Mucosa of stomach (tissue), 1 donor: ENCODE data around the gene THY1.
"Not testable (repeated sequence)": the region's sequence is repeated elsewhere in the genome, so short reads cannot be mapped to it uniquely, and the experiment has no call there.

Source experiments
- H3K27me3 ChIP-seq: one replicate; pipeline ENCODE4 v1.7.0; 2013; ENCODE audit warnings: mild to moderate bottlenecking, low read length; ENCODE audit not compliant: control insufficient read depth, insufficient read depth
- H3K36me3 ChIP-seq: one replicate; pipeline ENCODE4 v1.7.0; 2013; ENCODE audit warnings: low read length; ENCODE audit not compliant: control insufficient read depth, insufficient read depth
- H3K4me1 ChIP-seq: one replicate; pipeline ENCODE4 v1.7.0; 2013; ENCODE audit warnings: mild to moderate bottlenecking, low read length; ENCODE audit not compliant: control insufficient read depth, insufficient read depth
- H3K4me3 ChIP-seq: one replicate; pipeline ENCODE4 v1.7.0; 2013; ENCODE audit warnings: low read length
- H3K9ac ChIP-seq: one replicate; pipeline ENCODE4 v1.7.0; 2013; ENCODE audit warnings: mild to moderate bottlenecking, low read length, moderate library complexity
- H3K9me3 ChIP-seq: one replicate; pipeline ENCODE4 v1.7.0; 2013; ENCODE audit warnings: mild to moderate bottlenecking, low read length, moderate library complexity; ENCODE audit not compliant: control insufficient read depth
- donor health status: Pancreatic carcinoma.

Gene THY1

GRCh38 chr11:119422809-119423508 is at the start of gene THY1:
THY1 (minus strand) TSS chr11:119423172; CDS start chr11:119420905, 2,267 bp downstream.
- Histone ChIP-seq H3K9ac (no peak within 1 kb of the TSS), H3K27me3 (peaks cover 39% of the 10 kb centered on the region), H3K36me3 (no peaks in the 10 kb centered on the region), H3K4me1 (no peaks in the 10 kb centered on the region), H3K4me3 (no peak within 1 kb of the TSS), H3K9me3 (no peaks in the 10 kb centered on the region)

GRCh38 chr11:119472186-119472855 is 49.3 kb upstream of the THY1 start:
- Histone ChIP-seq H3K27me3 (peaks cover 6% of the 10 kb centered on the region), H3K4me1 (peaks cover 11% of the 10 kb centered on the region), H3K9me3 (no peaks in the 10 kb centered on the region), H3K4me3 (no peak overlapping the region), H3K9ac (no peak overlapping the region), H3K36me3 (no peaks in the 10 kb centered on the region)

GRCh38 chr11:119471329-119471728 is 48.4 kb upstream of the THY1 start:
- no peak overlapping the region for H3K9ac ChIP-seq

GRCh38 chr11:119470317-119471291 is 47.6 kb upstream of the THY1 start:
- H3K4me3 ChIP-seq = no peak overlapping the region
- H3K36me3 ChIP-seq = no peaks in the 10 kb centered on the region
- no peaks in the 10 kb centered on the region for H3K27me3 ChIP-seq
- no peaks in the 10 kb centered on the region for H3K9me3 ChIP-seq
- peaks cover 11% of the 10 kb centered on the region for H3K4me1 ChIP-seq
- H3K9ac ChIP-seq = no peak overlapping the region

More at GRCh38 chr11:119471329-119471728, 48.4 kb upstream of the THY1 start:
- H3K36me3 ChIP-seq = no peaks in the 10 kb centered on the region
- no peaks in the 10 kb centered on the region for H3K9me3 ChIP-seq
- no peak overlapping the region for H3K4me3 ChIP-seq
- no peaks in the 10 kb centered on the region for H3K27me3 ChIP-seq
- H3K4me1 ChIP-seq = peaks cover 11% of the 10 kb centered on the region

- Histone ChIP-seq H3K4me1 (peaks cover 11% of the 10 kb centered on the region), H3K9ac (no peak overlapping the region), H3K36me3 (no peaks in the 10 kb centered on the region)
Measured at GRCh38 chr11:119469506-119469905, 46.5 kb upstream of the THY1 start.

GRCh38 chr11:119468511-119468910 is 45.5 kb upstream of the THY1 start:
- Histone ChIP-seq H3K4me1 (peaks cover 11% of the 10 kb centered on the region), H3K9ac (no peak overlapping the region), H3K9me3 (no peaks in the 10 kb centered on the region), H3K4me3 (no peak overlapping the region), H3K36me3 (no peaks in the 10 kb centered on the region), H3K27me3 (no peaks in the 10 kb centered on the region)

More at GRCh38 chr11:119469506-119469905, 46.5 kb upstream of the THY1 start:
- H3K4me3 ChIP-seq = no peak overlapping the region
- H3K27me3 ChIP-seq = no peaks in the 10 kb centered on the region
- no peaks in the 10 kb centered on the region for H3K9me3 ChIP-seq

- Histone ChIP-seq H3K9ac (no peak overlapping the region), H3K9me3 (no peaks in the 10 kb centered on the region), H3K4me1 (no peaks in the 10 kb centered on the region), H3K36me3 (no peaks in the 10 kb centered on the region), H3K27me3 (peaks cover 3% of the 10 kb centered on the region), H3K4me3 (no peak overlapping the region)
Measured at GRCh38 chr11:119461229-119461963, 38.4 kb upstream of the THY1 start.

GRCh38 chr11:119460582-119460981 is 37.6 kb upstream of the THY1 start:
- Histone ChIP-seq H3K27me3 (peaks cover 3% of the 10 kb centered on the region), H3K9ac (no peak overlapping the region), H3K4me1 (no peaks in the 10 kb centered on the region), H3K9me3 (no peaks in the 10 kb centered on the region), H3K4me3 (no peak overlapping the region), H3K36me3 (no peaks in the 10 kb centered on the region)

- H3K4me1 ChIP-seq = no peaks in the 10 kb centered on the region
- H3K27me3 ChIP-seq = peaks cover 3% of the 10 kb centered on the region
- H3K4me3 ChIP-seq = no peak overlapping the region
- H3K36me3 ChIP-seq = no peaks in the 10 kb centered on the region
- H3K9me3 ChIP-seq = no peaks in the 10 kb centered on the region
- no peak overlapping the region for H3K9ac ChIP-seq
Measured at GRCh38 chr11:119460097-119460496, 37.1 kb upstream of the THY1 start.

- Histone ChIP-seq H3K27me3 (peaks cover 3% of the 10 kb centered on the region), H3K9ac (no peak overlapping the region), H3K9me3 (no peaks in the 10 kb centered on the region), H3K4me3 (no peak overlapping the region), H3K36me3 (no peaks in the 10 kb centered on the region), H3K4me1 (no peaks in the 10 kb centered on the region)
Measured at GRCh38 chr11:119459293-119459976, 36.5 kb upstream of the THY1 start.

GRCh38 chr11:119455708-119456107 is 32.7 kb upstream of the THY1 start:
- H3K36me3 ChIP-seq, H3K4me3 ChIP-seq, H3K27me3 ChIP-seq, H3K9ac ChIP-seq, H3K9me3 ChIP-seq, H3K4me1 ChIP-seq: not testable (repeated sequence)
